Activated CD8-positive, alpha-beta memory T cell treated with anti-CD3 and anti-CD28 coated beads, Interleukin-2, amount 50 U/mL, for 4 hours (primary cell): ENCODE data around the gene ZYG11A.

Source experiments
- DNase-seq: peaks from one replicate; pipeline ENCODE4 v3.0.0-alpha.2; 2020

Gene ZYG11A

DNA sequence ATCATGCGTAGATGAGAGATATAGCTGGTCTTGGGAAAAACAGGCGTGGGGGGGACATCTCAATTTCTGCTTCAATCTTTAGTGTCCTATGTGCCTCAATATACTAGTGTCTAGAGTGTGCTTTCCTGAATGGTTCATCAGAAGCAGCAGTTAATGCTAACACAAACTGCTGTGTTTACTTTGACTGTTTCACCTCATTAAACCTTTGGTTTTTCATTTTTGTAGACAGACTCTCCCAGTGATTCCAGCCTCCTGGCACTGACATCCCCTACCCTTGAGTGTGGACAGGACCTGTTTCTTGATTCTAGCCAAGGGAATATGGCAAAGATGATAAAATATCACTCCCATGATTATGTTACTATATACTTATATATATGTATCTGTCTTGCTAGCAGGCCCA, 37.6 kb downstream of the ZYG11A start:
- no peak for DNase-seq

DNA sequence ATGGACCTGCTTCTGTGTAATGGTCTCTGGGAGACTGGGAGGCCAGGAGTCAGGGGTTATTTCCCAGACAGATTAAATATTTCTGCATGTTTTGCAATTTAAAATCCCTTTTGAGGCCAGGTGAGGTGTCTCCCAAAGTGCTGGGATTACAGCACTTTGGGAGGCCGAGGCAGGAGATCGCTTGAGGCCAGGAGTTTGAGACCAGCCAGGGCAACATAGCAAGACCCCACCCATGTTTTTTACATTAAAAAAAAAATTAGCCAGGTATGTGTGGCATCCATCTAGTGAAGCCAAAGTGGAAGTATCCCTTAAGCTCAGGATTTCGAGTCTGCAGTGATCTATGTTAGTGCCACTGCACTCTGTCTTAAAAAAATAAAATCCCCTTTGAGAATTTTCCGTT, 44.9 kb downstream of the ZYG11A start:
- DNase-seq = no peak

GRCh38 chr1:52892424-52893215, 50.1 kb downstream of the ZYG11A start:
- DNase-seq = no peak

DNA sequence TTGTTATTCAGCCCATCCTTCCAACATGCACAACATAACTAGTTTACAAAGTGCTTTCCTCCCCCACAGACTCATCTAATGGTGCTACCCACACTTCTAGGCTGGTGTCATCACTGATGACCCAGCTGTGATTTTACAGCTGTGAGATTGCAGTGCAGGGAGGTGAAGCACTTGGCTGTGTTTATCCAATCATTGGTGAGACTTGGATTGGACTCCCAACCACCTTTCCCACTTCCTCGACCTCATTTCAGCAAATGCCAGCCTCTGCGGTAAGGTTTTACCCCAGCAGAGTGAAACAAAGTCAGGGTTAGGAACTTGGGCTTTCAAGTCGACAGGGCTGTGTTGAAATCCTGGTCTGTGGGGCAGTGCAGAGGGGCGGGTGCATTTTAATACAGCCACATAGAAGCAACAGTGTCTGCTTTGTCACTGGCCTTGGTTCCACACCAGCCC, 56.9 kb downstream of the ZYG11A start:
- no peak for DNase-seq

- DNase-seq = no peak
These were observed 57.8 kb downstream of the ZYG11A start for GRCh38 chr1:52900402-52900801.

DNA sequence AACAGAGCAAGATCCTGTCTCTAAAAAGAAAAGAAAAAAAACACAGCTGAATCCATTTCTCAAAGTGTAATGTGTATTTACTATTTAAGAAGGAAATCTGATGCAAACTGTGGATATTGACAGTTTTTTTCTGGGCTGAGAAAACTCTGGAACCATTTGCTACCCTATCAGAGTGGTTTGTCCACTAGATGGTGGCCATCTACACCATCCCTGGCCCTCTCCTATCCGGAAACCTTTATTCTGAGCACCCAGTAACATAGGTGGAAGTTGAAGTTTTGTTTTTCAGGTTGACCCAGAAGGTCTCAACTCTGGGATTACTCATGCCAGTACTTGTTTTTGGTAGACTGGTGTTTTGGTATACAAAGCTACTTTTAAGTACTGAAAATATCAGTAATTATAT, 58.8 kb downstream of the ZYG11A start:
- no peak for DNase-seq

DNA sequence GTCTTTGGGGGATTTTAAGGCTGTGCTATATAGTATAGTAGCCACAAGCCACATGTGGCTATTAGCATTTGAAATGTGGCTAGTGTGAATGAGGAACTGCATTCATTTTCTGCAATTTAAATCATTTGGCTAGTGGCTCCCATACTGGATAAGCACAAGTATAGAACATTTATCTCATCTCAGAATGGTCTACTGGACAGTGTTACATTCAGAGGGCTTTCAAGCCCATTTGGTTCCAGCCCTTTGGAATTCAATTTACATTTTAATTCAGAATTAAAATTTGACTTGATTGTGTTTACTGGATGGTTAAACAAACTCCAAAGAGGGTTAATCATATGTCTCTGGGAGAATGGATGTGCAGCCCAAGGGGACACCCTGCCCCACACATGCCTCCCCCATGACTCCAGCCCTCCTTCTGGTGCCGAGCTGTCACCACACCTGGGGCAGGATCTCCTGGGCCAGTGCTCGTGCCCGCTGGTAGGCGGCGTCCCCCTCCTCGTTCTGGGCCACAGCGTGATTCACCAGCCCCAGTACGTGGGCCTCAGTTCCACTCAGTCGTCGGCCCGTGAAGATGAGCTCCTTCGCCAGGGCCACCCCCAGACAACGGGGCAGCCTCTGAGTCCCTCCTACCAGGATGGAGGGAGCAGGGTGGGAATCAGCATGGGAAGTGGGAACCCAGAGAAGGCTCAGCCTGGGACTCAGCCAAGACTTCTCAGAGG, 61.8 kb downstream of the ZYG11A start:
- DNase-seq = no peak

GRCh38 chr1:52904927-52905698, 62.6 kb downstream of the ZYG11A start:
- peak; percentile 33 for DNase-seq

GRCh38 chr1:52906135-52906603, 63.6 kb downstream of the ZYG11A start:
- no peak for DNase-seq

- no peak for DNase-seq
These were observed 64.7 kb downstream of the ZYG11A start for GRCh38 chr1:52907068-52907811.

DNA sequence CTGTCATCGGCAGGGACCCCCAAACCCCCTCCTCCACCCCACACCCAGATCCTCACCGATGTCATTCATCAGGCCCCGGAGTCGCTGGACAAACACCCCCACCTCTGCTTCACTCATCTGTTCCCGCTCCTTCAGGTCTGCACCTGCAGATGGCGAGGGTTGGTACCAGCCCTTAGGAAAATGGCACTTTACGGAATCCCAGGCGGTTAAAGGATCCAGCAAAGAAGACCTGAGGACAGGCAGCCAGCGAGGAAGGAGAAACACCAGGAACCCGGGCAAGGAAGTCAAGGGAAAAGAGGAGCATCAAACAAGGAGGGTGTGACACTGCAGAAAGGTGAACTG, 65.2 kb downstream of the ZYG11A start:
- no peak for DNase-seq

- no peak for DNase-seq
These were observed 69.0 kb downstream of the ZYG11A start for GRCh38 chr1:52911541-52911940.

DNA sequence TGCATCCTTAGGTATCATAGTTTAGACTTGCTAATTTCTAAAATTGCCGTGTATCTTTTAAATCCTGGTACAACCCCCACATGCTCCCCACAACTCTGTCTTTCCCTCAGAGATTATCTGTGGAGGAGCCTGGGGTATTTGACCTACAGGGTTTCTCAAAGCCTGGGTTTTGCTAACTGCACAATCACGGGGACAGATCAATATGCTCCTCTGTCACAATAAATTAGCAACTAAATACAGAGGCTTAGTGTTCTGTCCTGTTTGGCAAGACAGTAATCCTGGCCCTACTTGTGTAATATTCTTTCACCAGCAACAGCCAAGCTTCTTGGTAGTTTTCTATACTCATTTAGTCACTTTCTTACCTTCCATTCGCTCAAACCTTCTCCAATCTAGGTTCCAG, 70.5 kb downstream of the ZYG11A start:
- no peak for DNase-seq

- DNase-seq = no peak
These were observed 71.0 kb downstream of the ZYG11A start for GRCh38 chr1:52913537-52913936.

GRCh38 chr1:52914463-52914862, 71.9 kb downstream of the ZYG11A start:
- no peak for DNase-seq

- DNase-seq = no peak
These were observed 72.8 kb downstream of the ZYG11A start for GRCh38 chr1:52915211-52915854.

- DNase-seq = no peak
These were observed 73.3 kb downstream of the ZYG11A start for GRCh38 chr1:52915855-52916220.

DNA sequence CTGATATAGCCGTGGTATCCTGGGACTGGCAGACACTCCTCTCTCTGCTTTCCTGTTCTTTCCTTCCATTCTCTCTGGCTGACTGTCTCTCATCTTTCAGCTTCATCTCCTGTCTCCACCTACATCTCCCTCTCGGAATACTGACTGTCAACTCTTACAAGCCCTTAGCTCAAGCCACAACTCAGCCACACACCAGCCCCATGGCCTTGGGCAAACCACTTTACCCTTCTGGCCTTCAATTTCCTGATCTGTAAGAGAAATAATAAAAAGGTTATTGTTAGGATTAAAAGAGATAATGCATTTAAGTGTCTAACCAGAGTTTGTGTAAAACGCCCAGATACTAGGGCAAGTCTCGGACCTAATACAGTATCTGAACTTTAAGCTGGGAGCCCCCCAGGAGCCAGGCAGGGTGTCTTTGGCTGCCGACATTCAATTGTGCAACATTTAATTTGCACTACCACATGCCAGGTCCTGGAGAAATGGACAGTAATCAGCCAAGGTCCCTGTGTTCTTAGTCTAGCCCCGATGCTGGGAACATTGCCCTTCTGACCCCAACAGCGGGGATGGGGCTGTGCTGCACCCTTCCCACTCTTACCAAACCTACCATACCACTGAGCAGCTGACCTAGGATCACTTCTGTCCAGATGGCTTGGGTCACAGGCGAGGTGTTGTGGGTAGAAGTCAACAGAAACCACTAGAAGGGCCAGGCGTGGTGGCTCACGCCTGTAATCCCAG, 73.8 kb downstream of the ZYG11A start:
- DNase-seq = no peak

DNA sequence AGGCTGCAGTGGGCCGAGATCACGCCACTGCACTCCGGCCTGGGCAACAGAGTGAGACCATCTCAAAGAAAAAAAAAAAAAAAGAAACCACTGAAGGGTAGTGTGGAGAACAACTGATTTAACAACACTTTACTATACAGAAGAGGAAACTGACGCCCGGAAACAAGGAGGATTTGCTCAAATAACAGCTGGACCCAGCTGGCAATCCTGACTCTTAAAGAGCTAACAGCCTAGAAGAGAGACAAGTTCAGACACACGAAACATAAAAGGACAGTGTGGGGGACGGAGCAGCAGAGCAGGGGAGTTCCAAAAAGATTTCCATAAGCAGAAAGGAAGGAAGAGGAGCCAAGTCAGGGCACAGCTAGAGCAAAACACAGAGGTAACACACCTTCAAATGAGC, 74.6 kb downstream of the ZYG11A start:
- DNase-seq = no peak

DNA sequence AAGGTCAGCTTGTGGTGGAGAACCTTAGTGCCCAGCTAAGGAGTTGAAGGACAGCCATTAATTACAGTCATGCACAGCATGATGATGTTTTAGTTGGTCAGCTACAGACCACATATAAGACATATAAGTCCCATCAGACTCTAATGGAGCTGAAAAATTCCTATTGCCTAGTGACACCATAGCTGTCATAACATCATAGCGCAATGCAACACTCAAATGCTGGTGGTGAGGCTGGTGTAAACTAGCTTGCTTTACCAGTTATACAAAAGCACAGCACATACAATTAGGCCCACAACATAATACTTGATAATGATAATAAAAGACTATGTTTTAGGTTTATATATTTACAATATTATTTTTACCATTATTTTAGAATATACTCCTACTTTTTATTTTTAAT, 75.0 kb downstream of the ZYG11A start:
- DNase-seq = no peak

DNA sequence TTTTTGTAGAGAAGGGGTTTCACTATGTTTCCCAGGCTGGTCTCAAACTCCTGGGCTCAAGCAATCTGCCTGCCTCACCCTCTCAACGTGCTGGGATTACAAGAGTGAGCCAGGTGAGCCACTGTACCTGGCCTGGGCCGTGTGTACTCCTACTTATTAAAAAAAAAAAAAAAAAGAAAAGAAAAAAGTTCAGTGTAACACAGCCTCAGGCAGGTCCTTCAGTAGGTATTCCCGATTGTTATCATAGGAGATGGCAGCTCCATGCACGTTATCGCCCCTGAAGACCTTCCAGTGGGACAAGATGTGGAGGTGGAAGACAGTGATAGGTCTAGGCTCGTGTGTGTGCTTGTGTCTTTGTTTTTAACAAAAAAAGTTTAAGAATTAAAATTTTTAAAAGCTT, 75.6 kb downstream of the ZYG11A start:
- no peak for DNase-seq
